Measurements from ENCODE around the gene NANOS1.

NANOS1 gene

GRCh38 chr10:119078422-119079179 is 49.1 kb downstream of the NANOS1 start:
- Histone ChIP-seq H3K4me1 (ENCODE audit: low read length) (peaks cover 18% of the 10 kb centered on the region), H3K36me3 (replicated peaks; ENCODE audit: low read depth, low read length) (peaks cover 22% of the 10 kb centered on the region), H3K9ac (ENCODE audit: low read length) (peak overlapping the region; percentile 99), H3K79me2 (ENCODE audit: low read length) (peaks cover 79% of the 10 kb centered on the region), H3K4me2 (ENCODE audit: low read length) (peak overlapping the region; percentile 91), H3K9me3 (ENCODE audit: insufficient read depth, low read length) (no peaks in the 10 kb centered on the region), H2AFZ (ENCODE audit: low read depth, low read length) (no peak overlapping the region), H3K4me3 (ENCODE audit: low read length) (peak overlapping the region; percentile 95), H3K27me3 (ENCODE audit: low read depth, low read length) (no peaks in the 10 kb centered on the region), H4K20me1 (ENCODE audit: insufficient read depth, low read length) (peaks cover 48% of the 10 kb centered on the region), H3K27ac (ENCODE audit: low read length) (0 out of 2 replicates have a peak overlapping the region, but pooled peaks have one; percentile 79)
- TF ChIP-seq EZH2phosphoT487 (IDR thresholded peaks at IDR 0.05; ENCODE audit: low read depth) = no peak
- TF ChIP-seq, protein P1, sequence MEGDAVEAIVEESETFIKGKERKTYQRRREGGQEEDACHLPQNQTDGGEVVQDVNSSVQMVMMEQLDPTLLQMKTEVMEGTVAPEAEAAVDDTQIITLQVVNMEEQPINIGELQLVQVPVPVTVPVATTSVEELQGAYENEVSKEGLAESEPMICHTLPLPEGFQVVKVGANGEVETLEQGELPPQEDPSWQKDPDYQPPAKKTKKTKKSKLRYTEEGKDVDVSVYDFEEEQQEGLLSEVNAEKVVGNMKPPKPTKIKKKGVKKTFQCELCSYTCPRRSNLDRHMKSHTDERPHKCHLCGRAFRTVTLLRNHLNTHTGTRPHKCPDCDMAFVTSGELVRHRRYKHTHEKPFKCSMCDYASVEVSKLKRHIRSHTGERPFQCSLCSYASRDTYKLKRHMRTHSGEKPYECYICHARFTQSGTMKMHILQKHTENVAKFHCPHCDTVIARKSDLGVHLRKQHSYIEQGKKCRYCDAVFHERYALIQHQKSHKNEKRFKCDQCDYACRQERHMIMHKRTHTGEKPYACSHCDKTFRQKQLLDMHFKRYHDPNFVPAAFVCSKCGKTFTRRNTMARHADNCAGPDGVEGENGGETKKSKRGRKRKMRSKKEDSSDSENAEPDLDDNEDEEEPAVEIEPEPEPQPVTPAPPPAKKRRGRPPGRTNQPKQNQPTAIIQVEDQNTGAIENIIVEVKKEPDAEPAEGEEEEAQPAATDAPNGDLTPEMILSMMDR (IDR thresholded peaks at IDR 0.05; ENCODE audit: low read depth, low read length) = no peak

GRCh38 chr10:119079599-119080520 is 50.3 kb downstream of the NANOS1 start:
- H3K4me3 ChIP-seq (ENCODE audit: low read length) = peak overlapping the region; percentile 95
- H4K20me1 ChIP-seq (ENCODE audit: insufficient read depth, low read length) = peaks cover 39% of the 10 kb centered on the region
- H3K9ac ChIP-seq (ENCODE audit: low read length) = peak overlapping the region; percentile 99
- peaks cover 67% of the 10 kb centered on the region for H3K79me2 ChIP-seq (ENCODE audit: low read length)
- no peaks in the 10 kb centered on the region for H3K27me3 ChIP-seq (ENCODE audit: low read depth, low read length)
- no peaks in the 10 kb centered on the region for H3K9me3 ChIP-seq (ENCODE audit: insufficient read depth, low read length)
- H2AFZ ChIP-seq (ENCODE audit: low read depth, low read length) = peak overlapping the region; percentile 58; the same call in 1 of the 2 replicates
- peak overlapping the region; percentile 79 for H3K27ac ChIP-seq (ENCODE audit: low read length)
- no peak for TF ChIP-seq EZH2phosphoT487 (IDR thresholded peaks at IDR 0.05; ENCODE audit: low read depth)
- peaks cover 24% of the 10 kb centered on the region for H3K4me1 ChIP-seq (ENCODE audit: low read length)
- H3K36me3 ChIP-seq (replicated peaks; ENCODE audit: low read depth, low read length) = peaks cover 20% of the 10 kb centered on the region
- H3K4me2 ChIP-seq (ENCODE audit: low read length) = peak overlapping the region; percentile 91

GRCh38 chr10:119080521-119081259 is 51.2 kb downstream of the NANOS1 start, which contains the start of gene EIF3A:
EIF3A (minus strand) TSS chr10:119080817; CDS start chr10:119080676, 141 bp downstream.
- no peaks in the 10 kb centered on the region for H3K27me3 ChIP-seq (ENCODE audit: low read depth, low read length)
- peak within 1 kb of the TSS; percentile 99 for H3K9ac ChIP-seq (ENCODE audit: low read length)
- H3K4me2 ChIP-seq (ENCODE audit: low read length) = peak within 1 kb of the TSS; percentile 91
- H3K9me3 ChIP-seq (ENCODE audit: insufficient read depth, low read length) = no peaks in the 10 kb centered on the region
- TF ChIP-seq EZH2phosphoT487 (IDR thresholded peaks at IDR 0.05; ENCODE audit: low read depth) = no peak
- TF ChIP-seq, protein P1 (IDR thresholded peaks at IDR 0.05; ENCODE audit: low read depth, low read length) = no peak
- peak within 1 kb of the TSS; percentile 95 for H3K4me3 ChIP-seq (ENCODE audit: low read length)
- H2AFZ ChIP-seq (ENCODE audit: low read depth, low read length) = peak within 1 kb of the TSS; percentile 82
- H3K4me1 ChIP-seq (ENCODE audit: low read length) = peaks cover 25% of the 10 kb centered on the region
- peaks cover 58% of the 10 kb centered on the region for H3K79me2 ChIP-seq (ENCODE audit: low read length)
- peaks cover 20% of the 10 kb centered on the region for H3K36me3 ChIP-seq (replicated peaks; ENCODE audit: low read depth, low read length)
- peaks cover 34% of the 10 kb centered on the region for H4K20me1 ChIP-seq (ENCODE audit: insufficient read depth, low read length)
- H3K27ac ChIP-seq (ENCODE audit: low read length) = peak within 1 kb of the TSS; percentile 79
